ENCODE results near the gene CDC42BPG.

CDC42BPG gene

GRCh38 chr11:64852804-64853509, 8.5 kb upstream of the CDC42BPG start:
- DNase-seq (ENCODE audit: low read depth) = no peak
- TF ChIP-seq CTCF (IDR thresholded peaks at IDR 0.05; ENCODE audit: insufficient read depth, low read depth, low read length, missing control alignments) = no peak
- no peak overlapping the region for H3K4me3 ChIP-seq (ENCODE audit: low read length)

GRCh38 chr11:64851831-64852351, 7.4 kb upstream of the CDC42BPG start:
- no peak for TF ChIP-seq CTCF (IDR thresholded peaks at IDR 0.05; ENCODE audit: insufficient read depth, low read depth, low read length, missing control alignments)
- no peak for DNase-seq (ENCODE audit: low read depth)
- no peak overlapping the region for H3K4me3 ChIP-seq (ENCODE audit: low read length)

- peak; percentile 35 for DNase-seq (ENCODE audit: low read depth)
- no peak for TF ChIP-seq CTCF (IDR thresholded peaks at IDR 0.05; ENCODE audit: insufficient read depth, low read depth, low read length, missing control alignments)
- H3K4me3 ChIP-seq (ENCODE audit: low read length) = no peak overlapping the region
Observed at GRCh38 chr11:64850979-64851567, 6.6 kb upstream of the CDC42BPG start.

GRCh38 chr11:64849598-64850356, 5.3 kb upstream of the CDC42BPG start:
- DNase-seq (ENCODE audit: low read depth) = no peak
- no peak for TF ChIP-seq CTCF (IDR thresholded peaks at IDR 0.05; ENCODE audit: insufficient read depth, low read depth, low read length, missing control alignments)
- H3K4me3 ChIP-seq (ENCODE audit: low read length) = no peak overlapping the region

GRCh38 chr11:64848826-64849597, 4.6 kb upstream of the CDC42BPG start:
- no peak for TF ChIP-seq CTCF (IDR thresholded peaks at IDR 0.05; ENCODE audit: insufficient read depth, low read depth, low read length, missing control alignments)
- H3K4me3 ChIP-seq (ENCODE audit: low read length) = no peak overlapping the region
- no peak for DNase-seq (ENCODE audit: low read depth)

- no peak overlapping the region for H3K4me3 ChIP-seq (ENCODE audit: low read length)
- no peak for DNase-seq (ENCODE audit: low read depth)
- TF ChIP-seq CTCF (IDR thresholded peaks at IDR 0.05; ENCODE audit: insufficient read depth, low read depth, low read length, missing control alignments) = no peak
Observed at GRCh38 chr11:64848214-64848825, 3.9 kb upstream of the CDC42BPG start.

Data from epithelial cell of esophagus (primary cell).